HepG2 (cell line): ENCODE results near the gene MRPL50. TPM values are rescaled to one million over a fixed set of nuclear protein-coding genes. Genes with fewer than 3 reads are reported as not detected.
A peak's percentile ranks its signal among the peaks of the same experiment; 100 is the strongest.

Source experiments
- BRD4 ChIP-seq: sonication (generic); formaldehyde crosslinking; IDR thresholded peaks from 2 replicates; pipeline ENCODE4 v1.4.0; 2020; ENCODE audit warnings: missing genetic modification reagents
- CHD4 ChIP-seq: fragments of 200-600 bp; sonication (generic); IDR thresholded peaks from 2 replicates; pipeline ENCODE4 v1.7.0; 2017; ENCODE audit warnings: mild to moderate bottlenecking, low read length, borderline replicate concordance
- IKZF4 ChIP-seq: sonication (generic); formaldehyde crosslinking; IDR thresholded peaks from 2 replicates; pipeline ENCODE4 v1.5.1; 2020; ENCODE audit warnings: borderline replicate concordance, mild to moderate bottlenecking, low read depth, missing genetic modification reagents; ENCODE audit errors: not compliant biosample characterization
- KLF12 ChIP-seq: sonication (generic); formaldehyde crosslinking; IDR thresholded peaks from 2 replicates; pipeline ENCODE4 v1.4.0; 2020; ENCODE audit warnings: missing genetic modification reagents, borderline replicate concordance
- MEF2D ChIP-seq: sonication (generic); formaldehyde crosslinking; IDR thresholded peaks from 2 replicates; pipeline ENCODE4 v1.5.1; 2020; ENCODE audit warnings: mild to moderate bottlenecking, missing genetic modification reagents
- MIER3 ChIP-seq: IDR thresholded peaks from 2 replicates; pipeline ENCODE4 v1.6.1; 2016; ENCODE audit warnings: missing compliant biosample characterization, borderline replicate concordance
- ZNF225 ChIP-seq: sonication (generic); formaldehyde crosslinking; IDR thresholded peaks from 2 replicates; pipeline ENCODE4 v1.4.0; 2020; ENCODE audit warnings: mild to moderate bottlenecking, missing genetic modification reagents
- ZNF318 ChIP-seq: sonication (generic); formaldehyde crosslinking; IDR thresholded peaks from 2 replicates; pipeline ENCODE4 v1.4.0; 2020; ENCODE audit warnings: mild to moderate bottlenecking, missing genetic modification reagents
- ZNF512B ChIP-seq: sonication (generic); formaldehyde crosslinking; IDR thresholded peaks from 2 replicates; pipeline ENCODE4 v1.5.1; 2020; ENCODE audit warnings: missing genetic modification reagents, mild to moderate bottlenecking, borderline replicate concordance
- ZNF598 ChIP-seq: sonication (generic); formaldehyde crosslinking; IDR thresholded peaks from 2 replicates; pipeline ENCODE4 v1.5.1; 2020; ENCODE audit warnings: mild to moderate bottlenecking, missing genetic modification reagents, borderline replicate concordance
- ZNF709 ChIP-seq: sonication (generic); formaldehyde crosslinking; IDR thresholded peaks from 2 replicates; pipeline ENCODE4 v1.5.0; 2020; ENCODE audit warnings: mild to moderate bottlenecking, missing genetic modification reagents
- ZNF83 ChIP-seq: sonication (generic); formaldehyde crosslinking; IDR thresholded peaks from 2 replicates; pipeline ENCODE4 v1.4.0; 2020; ENCODE audit warnings: missing genetic modification reagents, mild to moderate bottlenecking, borderline replicate concordance
- polyA plus RNA-seq, 8 experiments: library from polyadenylated mRNA; depleted of rRNA in 3 of 8; stranded (reverse) in 7 of 8; unstranded in 1 of 8; fragments of >200 nt; fragmentation: Illumina TruSeq in 4 of 8; extraction: Trizol in 4 of 8; gene quantifications; 2 replicates each; pipeline versions ENCODE4 v1.2.1 to v1.2.3, GENCODE V29; 2011 to 2016; ENCODE audit warnings: low read depth in 4 of 8, missing spikeins in 1 of 8, mixed read lengths in 1 of 8; ENCODE audit not compliant: insufficient read depth in 1 of 8
- total RNA-seq, 5 experiments: library from RNA; depleted of rRNA; stranded (reverse); fragments of >200 nt; fragmentation: Illumina TruSeq; extraction: Trizol; gene quantifications; 2 replicates each; pipeline ENCODE4 v1.2.3, GENCODE V29; 2016; ENCODE audit warnings: low read depth in 1 of 5
- TF ChIP-seq, protein P1 (sequence below): sonication (generic); formaldehyde crosslinking; IDR thresholded peaks from 2 replicates; pipeline ENCODE4 v1.4.0; 2020; ENCODE audit warnings: missing genetic modification reagents

Gene MRPL50
- total and polyA plus RNA-seq, 2 of the 13 experiments (the other 11 are each of a cell fraction or from before 2014, with no cell fraction given), result 37.1 to 70.0 TPM

DNA sequence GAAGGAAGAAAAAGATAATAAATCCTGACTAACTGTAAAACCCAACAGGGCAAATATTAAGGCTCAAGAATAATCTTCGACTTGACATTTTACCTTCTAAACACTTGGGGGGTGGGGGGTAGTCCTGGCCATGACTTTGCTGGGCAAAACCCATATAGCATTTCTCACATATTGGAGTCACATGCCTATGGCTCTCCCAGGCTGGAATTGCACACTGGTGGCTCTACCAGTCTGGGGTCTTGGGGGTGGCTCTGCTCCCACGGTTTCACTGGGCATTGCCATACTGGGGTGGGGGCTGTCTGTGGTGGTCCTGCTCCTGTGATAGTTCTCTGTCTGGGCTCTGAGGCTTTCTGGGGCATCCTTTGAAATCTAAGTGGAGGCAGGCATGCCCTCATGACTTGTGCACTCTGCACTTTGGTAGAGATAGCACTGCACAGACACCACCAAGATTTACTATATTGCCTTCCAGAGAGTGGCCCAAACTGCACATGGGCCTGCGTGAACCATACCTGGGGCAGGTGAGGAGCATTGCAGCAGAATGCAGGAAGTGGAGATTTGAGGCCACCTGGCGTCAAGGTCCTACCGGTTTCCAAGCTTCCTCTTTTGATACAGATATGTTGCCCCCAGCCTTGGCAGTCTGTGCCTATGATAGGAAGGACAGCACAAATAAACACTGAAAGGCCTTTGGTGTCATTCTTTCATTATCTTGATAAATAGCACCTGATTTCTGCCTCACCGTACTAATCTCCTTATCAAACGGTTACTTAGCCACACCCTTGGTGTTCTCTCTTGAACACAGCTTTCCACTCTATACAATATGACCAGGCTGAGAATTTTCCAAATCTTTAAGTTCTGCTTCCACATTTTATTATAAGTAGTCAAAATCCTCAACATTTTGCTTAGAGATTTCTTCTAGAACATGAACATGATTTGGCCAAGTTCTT lies 43.4 kb downstream of the MRPL50 start (continued):
- no peak; the same call in 1 of the 2 replicates for TF ChIP-seq MEF2D (CRISPR knock-in tag)
- TF ChIP-seq ZNF512B, result 0 out of 2 replicates have a peak, but pooled peaks have one; percentile 45
- TF ChIP-seq IKZF4 (CRISPR knock-in tag), result peak; percentile 80
- 0 out of 2 replicates have a peak, but pooled peaks have one; percentile 34 for TF ChIP-seq ZNF83 (CRISPR knock-in tag)
- TF ChIP-seq, protein P1, sequence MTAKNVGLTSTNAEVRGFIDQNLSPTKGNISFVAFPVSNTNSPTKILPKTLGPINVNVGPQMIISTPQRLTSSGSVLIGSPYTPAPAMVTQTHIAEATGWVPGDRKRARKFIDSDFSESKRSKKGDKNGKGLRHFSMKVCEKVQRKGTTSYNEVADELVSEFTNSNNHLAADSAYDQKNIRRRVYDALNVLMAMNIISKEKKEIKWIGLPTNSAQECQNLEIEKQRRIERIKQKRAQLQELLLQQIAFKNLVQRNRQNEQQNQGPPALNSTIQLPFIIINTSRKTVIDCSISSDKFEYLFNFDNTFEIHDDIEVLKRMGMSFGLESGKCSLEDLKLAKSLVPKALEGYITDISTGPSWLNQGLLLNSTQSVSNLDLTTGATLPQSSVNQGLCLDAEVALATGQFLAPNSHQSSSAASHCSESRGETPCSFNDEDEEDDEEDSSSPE (CRISPR knock-in tag), result peak; percentile 8; the same call in 1 of the 2 replicates
- 0 out of 2 replicates have a peak, but pooled peaks have one; percentile 64 for TF ChIP-seq BRD4 (CRISPR knock-in tag)
- 0 out of 2 replicates have a peak, but pooled peaks have one; percentile 69 for TF ChIP-seq ZNF225 (CRISPR knock-in tag)
- TF ChIP-seq CHD4, result peak; percentile 89; the same call in 1 of the 2 replicates
- peak; percentile 59; the same call in 1 of the 2 replicates for TF ChIP-seq ZNF598
- 0 out of 2 replicates have a peak, but pooled peaks have one; percentile 0 for TF ChIP-seq MIER3
- no peak for TF ChIP-seq KLF12 (CRISPR knock-in tag)
- peak; percentile 53; the same call in 1 of the 2 replicates for TF ChIP-seq ZNF709 (CRISPR knock-in tag)
- TF ChIP-seq ZNF318 (CRISPR knock-in tag), result peak; percentile 88; the same call in 1 of the 2 replicates
